Upper lobe of left lung (tissue), 6 donors: Measurements from ENCODE around the gene ANKRD17. TPM values are rescaled to one million over a fixed set of nuclear protein-coding genes. Genes with fewer than 3 reads are reported as not detected.
"Not testable (repeated sequence)": the region's sequence is repeated elsewhere in the genome, so short reads cannot be mapped to it uniquely, and the experiment has no call there.

Experiments used
- ATAC-seq, 2 donors: fragments of 200-7000 bp; cut with Tn5 transposase; one replicate each; pipeline ENCODE4 v1.9.1; 2022; ENCODE audit warnings: mild to moderate bottlenecking in 2 of 2, moderate library complexity in 2 of 2; ENCODE audit not compliant: low FRiP score in 2 of 2
- DNase-seq, 2 donors: peaks; one replicate each; pipeline ENCODE4 v3.0.0-alpha.2; 2019 to 2020
- H3K27ac ChIP-seq, 4 donors: fragments of 200-600 bp; sonication (generic); one replicate each; pipeline ENCODE4 v1.5.1; 2016 to 2019
- H3K27me3 ChIP-seq, 4 donors: fragments of 200-600 bp; sonication (generic); one replicate each; pipeline ENCODE4 v1.5.1; 2017 to 2019
- H3K36me3 ChIP-seq, 4 donors: fragments of 200-600 bp; sonication (generic); one replicate each; pipeline ENCODE4 v1.5.1; 2016 to 2019
- H3K4me1 ChIP-seq, 4 donors: fragments of 200-600 bp; sonication (generic); one replicate each; pipeline ENCODE4 v1.5.1; 2018 to 2019
- H3K4me3 ChIP-seq, 4 donors: fragments of 200-600 bp; sonication (generic); one replicate each; pipeline ENCODE4 v1.5.1; 2017 to 2019; ENCODE audit warnings: mild to moderate bottlenecking in 2 of 4, moderate library complexity in 1 of 4
- H3K9me3 ChIP-seq, 4 donors: fragments of 200-600 bp; sonication (generic); one replicate each; pipeline ENCODE4 v1.5.1; 2018 to 2019
- CTCF ChIP-seq, 6 experiments: fragments of 450-650 bp in 4 of 6; fragments of 200-600 bp in 2 of 6; sonication (generic) in 2 of 6; IDR thresholded peaks; one replicate each; pipeline ENCODE4 v1.5.1; 2016 to 2019; ENCODE audit warnings: antibody characterized with exemption in 6 of 6
- EP300 ChIP-seq, 4 donors: sonication (generic); formaldehyde crosslinking; IDR thresholded peaks; one replicate each; pipeline ENCODE4 v1.5.1; 2017; ENCODE audit warnings: antibody characterized with exemption in 4 of 4, control low read depth in 2 of 4
- POLR2A ChIP-seq, 4 donors: fragments of 450-650 bp; IDR thresholded peaks; one replicate each; pipeline ENCODE4 v1.5.1; 2016 to 2017; ENCODE audit warnings: antibody characterized with exemption in 4 of 4, mild to moderate bottlenecking in 2 of 4
- POLR2AphosphoS5 ChIP-seq, 2 donors: sonication (generic); formaldehyde crosslinking; IDR thresholded peaks; one replicate each; pipeline ENCODE4 v1.5.1; 2017; ENCODE audit warnings: antibody characterized with exemption in 2 of 2
- WGBS, 2 donors: methylation state at CpG; one replicate each; pipeline ENCODE4 v1.1.5; 2017 to 2018; 5-methylcytosine and 5-hydroxymethylcytosine counted together
- total RNA-seq, 6 donors: library from RNA; depleted of rRNA in 4 of 6; stranded (reverse); fragments of >200 nt in 4 of 6; gene quantifications; one replicate each; pipeline versions ENCODE4 v1.1.0 to v1.2.1, GENCODE V29; 2016 to 2021
- donor health status: DM: no; HTN: no; CAD: no; lungs with moderate emphysema.
- donor health status: DM: no; HTN: yes; CAD: no; lungs with severe emphysema.

Gene ANKRD17
- total RNA-seq, 6 donors from 2014 or later, result 49.7 to 103 (median 61.2) TPM

- H3K27me3 ChIP-seq, result no peaks in the 10 kb centered on the region
- DNase-seq (no peak), ATAC-seq (no peak)
- H3K4me1 ChIP-seq, result peaks cover 0 to 6% (median 2%) of the 10 kb centered on the region in 4 donors
- 94 to 95% methylated on average over 1 of the region's 1 CpG for WGBS, 2 donors
- H3K4me3 ChIP-seq, result no peak overlapping the region
- H3K9me3 ChIP-seq, result no peaks in the 10 kb centered on the region
- TF ChIP-seq POLR2AphosphoS5 (IDR thresholded peaks at IDR 0.05) (no peak), POLR2A (IDR thresholded peaks at IDR 0.05) (no peak), CTCF (IDR thresholded peaks at IDR 0.05) (no peak), EP300 (IDR thresholded peaks at IDR 0.05) (no peak)
- H3K27ac ChIP-seq, result no peak overlapping the region
- H3K36me3 ChIP-seq, result peaks cover 0 to 10% (median 0%) of the 10 kb centered on the region in 4 donors
Observed at GRCh38 chr4:73234712-73235111, 23.9 kb downstream of the ANKRD17 start.

- 96 to 97% methylated on average over 8 of the region's 8 CpGs for WGBS, 2 donors
- peaks cover 0 to 10% (median 0%) of the 10 kb centered on the region in 4 donors for H3K36me3 ChIP-seq
- H3K27ac ChIP-seq, result no peak overlapping the region
- peaks cover 0 to 6% (median 0%) of the 10 kb centered on the region in 4 donors for H3K4me1 ChIP-seq
- DNase-seq (no peak), ATAC-seq (no peak)
- no peak for TF ChIP-seq EP300 (IDR thresholded peaks at IDR 0.05)
- no peak for TF ChIP-seq CTCF (IDR thresholded peaks at IDR 0.05)
- no peak for TF ChIP-seq POLR2AphosphoS5 (IDR thresholded peaks at IDR 0.05)
- TF ChIP-seq POLR2A (IDR thresholded peaks at IDR 0.05), result no peak
- no peaks in the 10 kb centered on the region for H3K27me3 ChIP-seq
- no peaks in the 10 kb centered on the region for H3K9me3 ChIP-seq
- no peak overlapping the region for H3K4me3 ChIP-seq
Observed at GRCh38 chr4:73231518-73232487, 26.8 kb downstream of the ANKRD17 start.

- no peak for TF ChIP-seq POLR2AphosphoS5 (IDR thresholded peaks at IDR 0.05)
- TF ChIP-seq CTCF (IDR thresholded peaks at IDR 0.05), result no peak
- no peak for TF ChIP-seq EP300 (IDR thresholded peaks at IDR 0.05)
- no peak for TF ChIP-seq POLR2A (IDR thresholded peaks at IDR 0.05)
- Histone ChIP-seq H3K9me3 (no peaks in the 10 kb centered on the region), H3K4me3 (no peak overlapping the region), H3K27me3 (no peaks in the 10 kb centered on the region), H3K36me3 (peaks cover 0 to 10% (median 0%) of the 10 kb centered on the region in 4 donors), H3K27ac (no peak overlapping the region), H3K4me1 (peaks cover 0 to 6% (median 0%) of the 10 kb centered on the region in 4 donors)
- WGBS, 2 donors, result 93% methylated on average over 3 of the region's 3 CpGs
- ATAC-seq, result no peak
- no peak for DNase-seq
Observed at GRCh38 chr4:73230865-73231517, 27.6 kb downstream of the ANKRD17 start.

GRCh38 chr4:73228800-73229199 is 29.8 kb downstream of the ANKRD17 start:
- not testable (repeated sequence) for DNase-seq, ATAC-seq, H3K27me3 ChIP-seq, H3K4me3 ChIP-seq, H3K36me3 ChIP-seq, H3K27ac ChIP-seq, H3K9me3 ChIP-seq
- 91 to 96% methylated on average over 6 of the region's 6 CpGs for WGBS, 2 donors
- peaks cover 0 to 14% (median 4%) of the 10 kb centered on the region in 4 donors for H3K4me1 ChIP-seq

- no peaks in the 10 kb centered on the region for H3K36me3 ChIP-seq
- DNase-seq (no peak), ATAC-seq (no peak)
- no peak overlapping the region for H3K4me3 ChIP-seq
- peak overlapping the region in 2 of 4 donors; percentile 18 to 42 for H3K27ac ChIP-seq
- peaks cover 21 to 36% (median 26%) of the 10 kb centered on the region in 4 donors for H3K4me1 ChIP-seq
- 68 to 72% methylated on average over 3 of the region's 3 CpGs for WGBS, 2 donors
- H3K27me3 ChIP-seq, result no peaks in the 10 kb centered on the region
- no peak for TF ChIP-seq EP300 (IDR thresholded peaks at IDR 0.05)
- no peak for TF ChIP-seq POLR2AphosphoS5 (IDR thresholded peaks at IDR 0.05)
- no peak for TF ChIP-seq POLR2A (IDR thresholded peaks at IDR 0.05)
- no peak for TF ChIP-seq CTCF (IDR thresholded peaks at IDR 0.05)
- no peaks in the 10 kb centered on the region for H3K9me3 ChIP-seq
Observed at GRCh38 chr4:73224886-73225285, 33.7 kb downstream of the ANKRD17 start.
